Right lung (tissue), 10 donors: Measurements from ENCODE around the gene STRN3. TPM values are rescaled to one million over a fixed set of nuclear protein-coding genes. Genes with fewer than 3 reads are reported as not detected.
"Not testable (repeated sequence)": the region's sequence is repeated elsewhere in the genome, so short reads cannot be mapped to it uniquely, and the experiment has no call there.

Experiments
- DNase-seq, 2 donors: peaks; one replicate each; pipeline ENCODE4 v3.0.0-alpha.2; 2013
- long read RNA-seq, 8 donors: transcript quantifications; one replicate each; lab custom pipeline, GENCODE V29; 2026
- polyA plus RNA-seq, 5 donors: library from polyadenylated mRNA; unstranded; fragments of 120-200 nt; gene quantifications; one replicate each; pipeline versions ENCODE4 v1.2.1 to v1.2.3, GENCODE V29; 2013; ENCODE audit warnings: inconsistent platforms in 1 of 5, low replicate concordance in 1 of 5; ENCODE audit not compliant: insufficient read length in 5 of 5, insufficient read depth in 1 of 5

STRN3 gene, protein sequence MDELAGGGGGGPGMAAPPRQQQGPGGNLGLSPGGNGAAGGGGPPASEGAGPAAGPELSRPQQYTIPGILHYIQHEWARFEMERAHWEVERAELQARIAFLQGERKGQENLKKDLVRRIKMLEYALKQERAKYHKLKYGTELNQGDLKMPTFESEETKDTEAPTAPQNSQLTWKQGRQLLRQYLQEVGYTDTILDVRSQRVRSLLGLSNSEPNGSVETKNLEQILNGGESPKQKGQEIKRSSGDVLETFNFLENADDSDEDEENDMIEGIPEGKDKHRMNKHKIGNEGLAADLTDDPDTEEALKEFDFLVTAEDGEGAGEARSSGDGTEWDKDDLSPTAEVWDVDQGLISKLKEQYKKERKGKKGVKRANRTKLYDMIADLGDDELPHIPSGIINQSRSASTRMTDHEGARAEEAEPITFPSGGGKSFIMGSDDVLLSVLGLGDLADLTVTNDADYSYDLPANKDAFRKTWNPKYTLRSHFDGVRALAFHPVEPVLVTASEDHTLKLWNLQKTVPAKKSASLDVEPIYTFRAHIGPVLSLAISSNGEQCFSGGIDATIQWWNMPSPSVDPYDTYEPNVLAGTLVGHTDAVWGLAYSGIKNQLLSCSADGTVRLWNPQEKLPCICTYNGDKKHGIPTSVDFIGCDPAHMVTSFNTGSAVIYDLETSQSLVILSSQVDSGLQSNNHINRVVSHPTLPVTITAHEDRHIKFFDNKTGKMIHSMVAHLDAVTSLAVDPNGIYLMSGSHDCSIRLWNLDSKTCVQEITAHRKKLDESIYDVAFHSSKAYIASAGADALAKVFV
- polyA plus RNA-seq, result 10 to 100 TPM; 32.6 to 49.2 (median 46.6) TPM
- long read RNA-seq, donor 1, partial matches to known transcripts, result 14 of 31 reads
- long read RNA-seq, donor 1, other reads (novel, unspliced or antisense), result 14 of 31 reads
- long read RNA-seq, donor 2, result 0 reads
- long read RNA-seq, donor 3, result 0 reads
- long read RNA-seq, donor 4, partial matches to known transcripts, result 62 of 63 reads
- long read RNA-seq, donor 4, other reads (novel, unspliced or antisense), result 0 of 63 reads
- long read RNA-seq, donor 5, partial matches to known transcripts, result 9 of 12 reads
- long read RNA-seq, donor 5, other reads (novel, unspliced or antisense), result 0 of 12 reads
- long read RNA-seq, donor 6, partial matches to known transcripts, result 0 of 10 reads
- long read RNA-seq, donor 6, other reads (novel, unspliced or antisense), result 7 of 10 reads
- long read RNA-seq, donor 7, partial matches to known transcripts, result 0 of 2 reads
- long read RNA-seq, donor 7, other reads (novel, unspliced or antisense), result 0 of 2 reads
- long read RNA-seq, donor 8, result 0 reads

DNA sequence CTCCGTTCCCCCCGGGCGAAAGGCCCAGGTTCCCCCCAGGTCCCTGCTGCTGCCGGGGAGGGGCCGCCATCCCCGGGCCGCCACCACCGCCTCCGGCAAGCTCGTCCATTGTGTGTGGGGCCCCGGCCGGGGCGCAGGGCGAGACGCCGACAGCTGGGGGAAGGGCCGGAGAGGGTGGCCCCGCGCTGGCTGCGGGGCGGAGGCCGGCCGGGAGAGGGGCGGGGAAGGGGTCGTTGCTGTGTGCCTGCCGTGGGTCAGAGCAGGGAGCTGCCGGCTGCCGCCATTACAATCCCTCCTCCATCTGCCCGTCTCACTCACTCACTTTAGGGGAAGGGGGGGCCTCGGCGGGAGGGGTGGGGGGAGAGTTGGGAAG lies at the start of gene STRN3:
STRN3 (minus strand) TSS at position 303 of the 373 bp plus-strand sequence; CDS start at position 109, 194 bp downstream.
- DNase-seq, result no peak

DNA sequence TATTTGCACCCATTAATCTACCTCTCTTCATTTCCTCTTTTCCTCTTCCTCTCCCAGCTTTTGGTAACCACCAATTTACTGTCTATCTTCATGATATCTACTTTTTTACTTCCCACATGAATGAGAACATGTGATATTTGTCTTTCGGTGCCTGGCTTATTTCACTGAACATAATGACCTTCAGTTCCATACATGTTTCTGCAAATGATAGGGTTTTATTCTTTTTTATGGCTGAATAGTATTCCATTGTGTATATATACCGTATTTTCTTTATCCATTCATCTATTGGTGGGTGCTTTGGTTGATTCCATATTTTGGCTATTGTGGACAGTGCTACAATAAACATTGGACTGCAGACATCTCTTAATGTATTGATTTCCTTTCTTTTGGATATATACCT lies 49.0 kb upstream of the STRN3 start:
- no peak for DNase-seq

DNA sequence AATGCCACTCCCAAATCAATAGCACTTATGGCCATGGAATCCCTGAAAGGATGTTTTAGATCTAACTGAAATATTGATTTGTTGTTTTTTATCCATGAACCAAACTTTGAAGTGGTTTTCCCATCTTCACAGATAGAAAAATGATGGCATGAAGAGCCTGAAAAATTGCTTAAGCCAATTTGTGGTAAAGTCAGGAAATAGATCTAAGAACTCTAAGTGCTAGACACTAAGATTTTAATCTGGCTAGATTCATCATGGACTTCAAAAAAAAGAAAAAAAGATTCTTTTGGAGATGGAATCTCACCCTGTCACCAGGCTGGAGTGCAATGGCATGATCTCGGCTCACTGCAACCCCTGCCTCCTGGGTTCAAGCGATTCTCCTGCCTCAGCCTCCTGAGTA lies 45.0 kb upstream of the STRN3 start:
- no peak for DNase-seq

DNA sequence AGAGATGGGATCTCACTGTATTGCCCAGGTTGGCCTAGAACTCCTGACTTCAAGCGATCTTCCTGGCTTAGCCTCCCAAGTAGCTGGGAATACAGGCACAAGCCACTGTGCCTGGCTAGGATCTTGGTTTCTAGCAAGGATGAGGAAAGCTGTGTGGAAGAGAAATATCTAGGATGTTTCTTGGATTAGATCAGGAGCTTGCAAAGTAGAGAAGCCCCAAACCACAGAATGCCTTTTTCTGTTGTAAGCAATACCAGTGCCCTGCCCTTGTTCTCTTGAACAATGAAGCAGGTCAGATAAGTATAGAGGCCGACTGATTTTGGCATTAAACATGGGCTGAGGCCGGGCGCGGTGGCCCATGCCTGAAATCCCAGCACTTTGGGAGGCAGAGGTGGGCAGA lies 44.3 kb upstream of the STRN3 start:
- DNase-seq, result no peak

DNA sequence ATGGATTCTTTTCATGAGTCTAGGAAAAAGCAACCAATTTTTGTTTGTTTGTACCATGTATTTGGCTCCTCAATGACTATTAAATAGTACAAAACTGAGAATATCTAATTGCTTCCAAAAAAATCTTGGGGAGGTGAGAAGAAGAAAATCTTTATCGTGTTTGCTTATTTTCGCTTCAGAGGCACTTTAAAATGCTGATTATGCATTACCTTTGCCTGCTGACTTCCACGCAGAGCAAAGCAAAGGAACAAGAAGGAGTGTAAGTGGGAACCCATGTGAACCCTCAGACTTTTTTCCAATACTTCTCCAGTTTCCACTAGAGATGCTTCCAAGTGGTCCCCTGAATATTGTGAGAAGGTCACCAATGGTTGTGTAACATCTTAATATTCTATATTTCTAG lies 43.2 kb upstream of the STRN3 start:
- no peak for DNase-seq

DNA sequence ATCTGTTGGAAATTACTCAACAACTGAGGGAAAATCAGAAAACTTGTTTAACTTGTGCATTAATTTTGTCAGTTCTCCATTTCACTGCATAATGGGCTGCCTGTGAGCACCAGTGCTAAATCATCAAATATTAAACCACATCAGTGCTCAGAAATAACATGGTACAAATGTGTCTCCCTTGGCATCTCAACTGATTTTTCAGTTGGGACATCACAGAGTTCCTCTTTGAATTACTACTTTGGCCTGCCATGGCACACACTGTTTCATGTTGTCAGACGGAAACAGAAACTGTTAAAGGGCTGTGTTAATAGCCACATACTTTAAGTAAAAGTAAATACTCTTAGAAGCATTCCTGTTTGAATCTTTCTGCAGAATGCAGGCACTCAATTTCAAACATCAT lies 42.1 kb upstream of the STRN3 start:
- no peak for DNase-seq

DNA sequence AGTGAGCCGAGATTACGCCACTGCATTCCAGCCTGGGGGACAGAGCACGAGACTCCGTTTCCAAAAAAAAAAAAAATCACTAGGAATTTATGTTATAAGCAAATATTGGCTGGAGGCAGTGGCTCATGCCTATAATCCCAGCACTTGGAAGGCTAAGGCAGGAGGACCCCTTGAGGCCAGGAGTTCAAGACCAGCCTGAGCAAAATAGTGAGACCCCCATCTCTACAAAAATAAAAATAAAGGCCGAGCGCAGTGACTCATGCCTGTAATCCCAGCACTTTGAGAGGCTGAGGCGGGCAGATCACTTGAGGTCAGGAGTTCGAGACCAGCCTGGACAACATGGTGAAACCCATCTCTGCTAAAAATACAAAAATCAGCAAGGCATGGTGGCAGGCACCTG lies 36.7 kb upstream of the STRN3 start:
- DNase-seq, result not testable (repeated sequence)

DNA sequence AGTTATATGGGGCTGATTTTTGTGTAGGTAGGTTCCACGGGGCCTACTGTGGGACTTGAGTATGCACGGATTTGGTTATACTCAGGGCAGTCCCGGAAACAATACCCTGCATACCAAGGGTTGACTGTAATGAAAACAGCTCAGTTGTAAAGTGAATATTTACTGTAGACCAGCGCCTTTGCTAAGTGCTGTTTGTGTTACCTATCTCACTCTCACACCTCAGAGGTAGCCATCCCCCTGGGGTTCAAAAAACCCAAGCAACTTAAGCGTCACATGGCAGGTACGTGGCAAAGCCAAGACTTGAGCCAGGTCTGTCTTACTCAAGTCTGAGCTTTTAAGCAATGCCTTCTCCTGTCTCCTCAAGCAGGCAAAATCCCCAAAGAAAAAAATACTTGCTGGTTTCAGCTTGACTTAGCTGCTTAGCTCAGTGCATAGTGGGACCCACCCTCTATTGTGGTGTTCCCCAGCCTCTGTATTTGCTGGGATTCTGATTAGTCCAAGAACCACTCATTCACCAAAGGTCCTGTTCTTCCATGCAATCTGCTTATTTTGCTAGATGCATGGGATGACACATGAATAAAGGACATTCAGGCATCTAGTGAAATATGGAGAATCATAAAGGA lies 34.2 kb upstream of the STRN3 start:
- no peak for DNase-seq

DNA sequence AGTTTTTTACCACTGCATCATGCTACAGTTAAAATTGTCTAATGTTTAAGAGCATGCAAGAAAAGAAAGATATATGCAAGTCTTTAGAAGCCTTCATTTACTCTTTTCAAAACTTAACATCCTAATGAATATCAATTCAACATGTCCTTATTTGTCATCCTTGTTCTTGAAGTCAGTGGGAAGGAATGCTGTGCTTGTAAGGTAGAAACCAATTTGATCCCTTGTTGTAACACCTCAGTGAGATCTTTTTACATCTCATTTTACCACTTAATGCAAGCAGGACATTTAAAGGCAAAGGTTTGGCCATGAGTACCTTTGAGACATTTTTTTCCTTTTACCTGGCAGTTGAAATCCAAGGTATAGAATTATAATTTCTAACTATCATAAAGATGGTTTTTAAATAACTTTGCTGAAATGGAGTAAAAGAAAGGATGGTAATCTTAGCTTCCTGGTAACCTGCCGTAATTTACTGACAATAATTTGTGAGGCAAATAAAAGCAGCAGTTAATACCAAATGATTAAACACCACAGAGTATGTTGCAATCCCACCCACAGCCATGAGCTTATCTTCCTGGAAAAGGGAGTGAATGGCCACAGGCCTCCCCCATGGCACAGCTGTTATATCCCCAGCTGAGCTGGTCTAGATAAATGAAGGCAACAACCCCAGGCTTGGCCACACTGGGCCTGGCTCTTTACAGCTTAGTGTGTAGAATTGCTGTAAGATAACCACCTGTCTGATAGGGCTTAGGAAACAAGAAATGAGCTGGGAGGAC lies 33.2 kb upstream of the STRN3 start:
- DNase-seq, result no peak

DNA sequence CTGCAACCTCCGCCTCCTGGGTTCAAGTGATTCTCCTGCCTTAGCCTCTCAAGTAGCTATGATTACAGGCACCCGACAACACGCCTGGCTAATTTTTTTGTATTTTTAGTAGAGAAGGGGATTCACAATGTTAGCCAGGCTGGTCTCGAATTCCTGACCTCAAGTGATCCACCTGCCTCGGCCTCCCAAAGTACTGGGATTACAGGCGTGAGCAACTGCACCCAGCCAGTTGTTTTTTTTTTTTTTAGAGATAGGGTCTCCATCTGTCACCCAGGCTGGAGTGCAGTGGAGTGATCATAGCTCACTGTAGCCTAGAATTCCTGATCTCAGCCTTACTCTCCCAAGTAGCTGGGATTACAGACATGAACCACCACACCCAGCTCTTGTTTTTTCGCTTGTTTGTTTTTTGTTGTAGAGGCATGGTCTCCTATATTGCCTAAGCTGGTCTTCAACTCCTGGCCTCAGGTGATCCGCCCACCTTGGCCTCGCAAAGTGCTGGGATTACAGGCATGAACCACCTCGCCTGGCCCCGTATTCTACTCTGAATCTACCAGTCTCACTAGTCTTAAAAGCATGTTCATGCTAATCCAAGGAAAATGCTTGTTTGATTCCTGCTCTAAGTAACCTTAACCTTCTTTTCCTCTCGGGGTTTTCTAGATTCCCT lies 31.7 kb upstream of the STRN3 start:
- DNase-seq, result no peak

DNA sequence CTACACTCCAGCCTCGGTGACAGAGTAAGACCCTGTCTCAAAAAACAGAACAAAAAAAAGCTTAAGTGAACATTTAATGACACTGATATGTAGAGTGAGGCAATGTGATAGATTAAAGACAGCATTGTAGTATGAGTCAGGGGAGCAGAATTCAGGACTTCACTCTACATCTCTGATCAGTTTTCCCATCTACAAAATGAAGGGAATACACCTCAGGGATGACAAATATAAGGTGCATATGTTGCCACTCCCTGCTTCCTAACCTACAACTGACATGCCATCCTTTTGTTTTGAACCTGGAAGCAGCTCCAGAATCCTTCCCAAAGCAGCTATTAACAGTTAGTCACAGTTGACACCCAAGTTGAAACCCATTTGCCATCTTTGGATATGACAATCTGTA lies 30.9 kb upstream of the STRN3 start:
- DNase-seq, result no peak

DNA sequence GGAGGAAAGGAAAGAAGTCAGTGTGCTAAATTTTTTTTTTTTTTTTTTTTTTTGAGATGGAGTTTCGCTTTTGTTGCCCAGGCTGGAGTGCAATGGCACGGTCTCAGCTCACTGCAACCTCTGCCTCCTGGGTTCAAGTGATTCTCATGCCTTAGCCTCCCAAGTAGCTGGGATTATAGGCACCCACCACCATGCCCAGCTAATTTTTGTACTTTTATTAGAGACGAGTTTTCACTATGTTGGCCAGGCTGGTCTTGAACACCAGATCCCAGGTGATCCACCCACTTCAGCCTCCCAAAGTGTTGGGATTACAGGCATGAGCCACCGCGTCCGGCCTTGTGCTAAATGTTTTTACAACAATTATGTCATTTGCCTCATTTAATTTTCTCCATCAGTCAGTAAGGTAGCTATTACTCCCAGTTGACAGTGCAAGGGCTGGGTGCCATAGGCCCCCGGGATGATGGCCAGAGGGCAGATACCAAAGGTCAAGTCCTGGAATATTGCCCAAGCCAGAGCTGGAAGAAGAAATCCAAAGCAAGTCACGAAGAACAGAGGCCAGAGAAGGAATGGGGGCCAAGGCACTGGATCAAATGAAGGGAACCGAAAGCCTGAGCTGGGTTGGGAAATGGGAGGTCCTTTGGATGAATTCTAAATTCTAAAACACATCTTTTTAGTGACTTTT lies 26.9 kb upstream of the STRN3 start:
- DNase-seq, result not testable (repeated sequence)

DNA sequence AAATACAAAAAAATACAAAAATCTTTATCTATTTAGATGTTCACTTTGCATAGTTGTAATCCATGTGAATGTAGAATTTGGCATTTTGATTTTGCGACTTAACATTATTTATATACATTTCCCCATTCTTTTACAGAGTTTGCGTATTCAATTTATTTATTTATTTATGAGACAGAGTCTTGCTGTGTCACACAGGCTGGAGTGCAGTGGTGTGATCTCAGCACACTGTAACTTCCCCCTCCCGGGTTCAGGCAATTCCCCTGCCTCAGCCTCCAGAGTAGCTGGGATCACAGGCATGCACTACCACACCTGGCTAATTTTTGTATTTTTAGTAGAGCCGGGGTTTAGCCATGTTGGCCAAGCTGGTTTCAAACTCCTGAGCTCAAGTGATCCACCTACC lies 25.3 kb upstream of the STRN3 start:
- no peak for DNase-seq

DNA sequence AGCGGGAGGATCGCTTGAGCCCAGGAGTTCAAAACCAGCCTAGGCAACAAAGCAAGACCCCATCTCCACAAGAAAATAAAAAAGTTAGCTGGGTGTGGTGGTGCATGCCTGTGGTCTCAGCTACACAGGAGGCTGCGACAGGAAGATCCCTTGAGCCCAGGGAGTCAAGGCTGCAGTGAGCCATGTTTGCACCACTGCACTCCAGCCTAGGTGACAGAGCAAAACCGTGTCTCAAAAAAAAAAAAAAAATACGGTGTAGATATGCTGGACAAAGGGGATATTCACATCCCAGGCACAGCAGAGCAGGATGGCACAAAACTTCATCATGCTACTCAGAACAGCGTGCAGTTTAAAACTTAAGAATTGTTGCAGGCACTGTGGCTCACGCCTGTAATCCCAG lies 24.8 kb upstream of the STRN3 start:
- DNase-seq, result no peak

DNA sequence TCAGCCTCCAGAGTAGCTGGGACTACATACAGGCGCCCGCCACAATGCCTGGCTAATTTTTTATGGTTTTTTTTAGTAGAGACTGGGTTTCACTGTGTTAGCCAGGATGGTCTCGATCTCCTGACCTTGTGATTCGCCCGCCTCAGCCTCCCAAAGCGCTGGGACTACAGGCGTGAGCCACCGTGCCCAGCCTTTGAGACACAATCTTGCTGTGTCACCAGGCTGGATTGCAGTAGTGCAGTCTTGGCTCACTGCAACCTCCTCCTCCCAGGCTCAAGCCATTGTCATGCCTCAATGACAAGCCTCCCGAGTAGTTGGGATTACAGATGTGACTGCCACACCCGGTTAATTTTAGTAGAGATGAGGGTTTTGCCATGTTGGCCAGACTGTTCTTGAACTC lies 21.3 kb upstream of the STRN3 start:
- DNase-seq, result no peak

DNA sequence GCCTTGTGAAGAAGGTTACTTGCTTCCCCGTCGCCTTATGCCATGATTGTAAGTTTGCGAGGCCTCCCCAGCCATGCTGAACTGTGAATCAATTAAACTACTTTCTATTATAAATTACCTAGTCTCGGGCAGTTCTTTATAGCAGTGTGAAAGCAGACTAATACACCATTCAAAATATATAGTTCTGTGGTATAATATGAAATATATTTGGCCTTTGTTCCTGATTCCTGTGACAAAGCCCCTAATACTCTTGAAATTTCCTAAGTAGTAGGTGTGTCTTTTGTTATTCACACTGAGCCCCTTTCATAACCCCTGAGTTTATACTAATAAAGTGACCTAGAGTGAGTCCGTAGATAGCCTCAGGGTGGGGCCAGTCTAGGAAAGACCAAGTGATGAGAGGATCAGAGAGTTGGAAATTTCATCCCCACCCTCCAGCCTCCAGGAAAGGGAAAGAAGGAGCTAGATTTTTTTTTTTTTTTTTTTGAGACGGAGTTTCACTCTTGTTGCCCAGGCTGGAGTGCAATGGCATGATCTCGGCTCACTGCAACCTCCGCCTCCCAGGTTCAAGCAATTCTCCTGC lies 19.4 kb upstream of the STRN3 start:
- DNase-seq, result no peak

DNA sequence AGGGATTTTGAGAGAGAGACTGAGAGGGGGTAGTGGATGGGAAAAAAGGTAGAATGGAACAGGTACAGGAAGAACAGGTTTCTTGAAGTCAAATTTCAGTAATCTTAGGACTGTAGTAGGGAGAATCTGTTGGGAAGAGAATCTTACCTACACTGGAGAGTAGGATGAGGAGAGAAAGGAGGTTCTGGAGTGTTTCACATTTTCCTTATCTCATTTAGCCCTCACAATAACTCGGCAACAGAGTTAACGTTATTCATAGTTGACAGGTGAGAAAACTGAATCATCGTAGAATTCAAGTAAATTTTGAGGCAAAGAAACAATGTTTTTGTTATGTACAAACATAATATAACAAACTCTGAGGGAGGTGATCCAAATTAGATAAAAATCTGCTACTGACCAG lies 17.2 kb upstream of the STRN3 start:
- no peak for DNase-seq

DNA sequence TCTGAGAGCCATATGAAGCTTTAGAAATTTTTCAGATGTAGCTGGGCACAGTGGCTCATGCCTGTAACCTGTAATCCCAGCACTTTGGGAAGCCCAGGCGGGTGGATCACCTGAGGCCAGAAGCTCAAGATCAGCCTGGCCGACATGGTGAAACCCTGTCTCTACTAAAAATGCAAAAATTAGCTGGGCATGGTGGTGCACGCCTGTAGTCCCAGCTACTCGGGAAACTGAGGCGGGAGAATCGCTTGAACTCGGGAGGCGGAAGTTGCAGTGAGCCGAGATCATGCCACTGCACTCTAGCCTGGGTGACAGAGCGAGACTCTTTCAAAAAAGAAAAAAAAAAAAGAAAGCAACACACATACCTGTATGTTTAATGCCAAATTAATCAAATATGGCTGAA lies 16.7 kb upstream of the STRN3 start:
- DNase-seq, result not testable (repeated sequence)

DNA sequence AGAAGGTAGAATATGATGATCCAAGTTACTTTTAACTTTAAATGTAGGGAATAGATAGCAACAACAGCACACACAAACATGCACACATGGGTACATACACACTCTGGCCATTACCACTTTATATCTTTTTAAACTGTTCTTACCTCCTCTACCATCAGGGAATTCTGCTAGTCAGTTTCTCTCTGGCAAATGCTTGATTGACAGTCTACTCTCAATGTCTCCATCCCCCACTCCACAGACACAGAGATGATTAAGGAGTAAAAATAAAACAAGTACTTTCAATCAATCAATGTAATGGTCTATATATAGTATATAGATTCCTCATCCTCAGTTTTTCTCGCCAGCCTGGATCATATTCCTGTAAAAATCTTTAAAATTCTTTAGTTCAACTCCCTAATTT lies 16.1 kb upstream of the STRN3 start:
- no peak for DNase-seq
